Uterus (tissue), 4 donors: ENCODE measurements around the gene FNIP2. TPM values are rescaled to one million over a fixed set of nuclear protein-coding genes. Genes with fewer than 3 reads are reported as not detected.

Experiments
- DNase-seq, 2 donors: peaks; one replicate each; pipeline ENCODE4 v3.0.0-alpha.2; 2019 to 2020
- H3K27ac ChIP-seq, 2 donors: fragments of 200-600 bp; sonication (generic); 1 replicate in 1 of 2; 2 replicates in 1 of 2; pipeline ENCODE4 v1.5.1; 2016 to 2018
- H3K27me3 ChIP-seq, 2 donors: fragments of 200-600 bp; sonication (generic); one replicate each; pipeline ENCODE4 v1.5.1; 2018 to 2019; ENCODE audit warnings: control low read depth in 1 of 2
- H3K36me3 ChIP-seq, 2 donors: fragments of 200-600 bp; sonication (generic); one replicate each; pipeline ENCODE4 v1.5.1; 2019; ENCODE audit warnings: control low read depth in 1 of 2
- H3K4me1 ChIP-seq, 2 donors: fragments of 200-600 bp; sonication (generic); one replicate each; pipeline ENCODE4 v1.5.1; 2018 to 2019; ENCODE audit warnings: control low read depth in 1 of 2
- H3K4me3 ChIP-seq, 2 donors: fragments of 200-600 bp; sonication (generic); 1 replicate in 1 of 2; 2 replicates in 1 of 2; pipeline ENCODE4 v1.5.1; 2018 to 2019; ENCODE audit warnings: mild to moderate bottlenecking in 1 of 2
- H3K9me3 ChIP-seq, 2 donors: fragments of 200-600 bp; sonication (generic); one replicate each; pipeline ENCODE4 v1.5.1; 2019; ENCODE audit warnings: control low read depth in 1 of 2
- POLR2A ChIP-seq, 2 donors: fragments of 450-650 bp; IDR thresholded peaks; one replicate each; pipeline ENCODE4 v1.6.1; 2016; ENCODE audit warnings: antibody characterized with exemption in 2 of 2, mild to moderate bottlenecking in 1 of 2, moderate library complexity in 1 of 2
- intact Hi-C: fragments of 100-400 bp; cut with DNase I; formaldehyde crosslinking; loops from one replicate; pipeline ENCODE4 v1.15.1; 2023; ENCODE audit warnings: low total_unique reads
- total RNA-seq, 4 donors: library from RNA; depleted of rRNA in 3 of 4; stranded (reverse); fragments of >200 nt in 3 of 4; gene quantifications; one replicate each; pipeline versions ENCODE4 v1.1.0 to v1.2.4, GENCODE V29; 2014 to 2023
- TF ChIP-seq, protein P1 (sequence below), 4 experiments: fragments of 200-600 bp in 2 of 4; fragments of 450-650 bp in 2 of 4; sonication (generic) in 2 of 4; IDR thresholded peaks; one replicate each; pipeline ENCODE4 v1.5.1; 2016 to 2019; ENCODE audit warnings: antibody characterized with exemption in 4 of 4, mild to moderate bottlenecking in 2 of 4, moderate library complexity in 1 of 4
- donor health status: DM: yes; HTN: yes; CAD: no.

FNIP2 gene
- total RNA-seq, 4 donors from 2014 or later = 8.5 to 61.9 (median 29.6) TPM

GRCh38 chr4:158813113-158813512 is 44.3 kb downstream of the FNIP2 start:
- H3K4me1 ChIP-seq = peaks cover 5 to 13% of the 10 kb centered on the region in 2 donors
- DNase-seq = no peak
- TF ChIP-seq POLR2A (IDR thresholded peaks at IDR 0.05) = no peak
- TF ChIP-seq, protein P1, sequence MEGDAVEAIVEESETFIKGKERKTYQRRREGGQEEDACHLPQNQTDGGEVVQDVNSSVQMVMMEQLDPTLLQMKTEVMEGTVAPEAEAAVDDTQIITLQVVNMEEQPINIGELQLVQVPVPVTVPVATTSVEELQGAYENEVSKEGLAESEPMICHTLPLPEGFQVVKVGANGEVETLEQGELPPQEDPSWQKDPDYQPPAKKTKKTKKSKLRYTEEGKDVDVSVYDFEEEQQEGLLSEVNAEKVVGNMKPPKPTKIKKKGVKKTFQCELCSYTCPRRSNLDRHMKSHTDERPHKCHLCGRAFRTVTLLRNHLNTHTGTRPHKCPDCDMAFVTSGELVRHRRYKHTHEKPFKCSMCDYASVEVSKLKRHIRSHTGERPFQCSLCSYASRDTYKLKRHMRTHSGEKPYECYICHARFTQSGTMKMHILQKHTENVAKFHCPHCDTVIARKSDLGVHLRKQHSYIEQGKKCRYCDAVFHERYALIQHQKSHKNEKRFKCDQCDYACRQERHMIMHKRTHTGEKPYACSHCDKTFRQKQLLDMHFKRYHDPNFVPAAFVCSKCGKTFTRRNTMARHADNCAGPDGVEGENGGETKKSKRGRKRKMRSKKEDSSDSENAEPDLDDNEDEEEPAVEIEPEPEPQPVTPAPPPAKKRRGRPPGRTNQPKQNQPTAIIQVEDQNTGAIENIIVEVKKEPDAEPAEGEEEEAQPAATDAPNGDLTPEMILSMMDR (IDR thresholded peaks at IDR 0.05) = no peak
- H3K27ac ChIP-seq = no peak overlapping the region
- H3K36me3 ChIP-seq = no peaks in the 10 kb centered on the region
- no peaks in the 10 kb centered on the region for H3K9me3 ChIP-seq
- no peak overlapping the region for H3K4me3 ChIP-seq
- no peaks in the 10 kb centered on the region for H3K27me3 ChIP-seq
- intact Hi-C loops = no loop called here

DNA sequence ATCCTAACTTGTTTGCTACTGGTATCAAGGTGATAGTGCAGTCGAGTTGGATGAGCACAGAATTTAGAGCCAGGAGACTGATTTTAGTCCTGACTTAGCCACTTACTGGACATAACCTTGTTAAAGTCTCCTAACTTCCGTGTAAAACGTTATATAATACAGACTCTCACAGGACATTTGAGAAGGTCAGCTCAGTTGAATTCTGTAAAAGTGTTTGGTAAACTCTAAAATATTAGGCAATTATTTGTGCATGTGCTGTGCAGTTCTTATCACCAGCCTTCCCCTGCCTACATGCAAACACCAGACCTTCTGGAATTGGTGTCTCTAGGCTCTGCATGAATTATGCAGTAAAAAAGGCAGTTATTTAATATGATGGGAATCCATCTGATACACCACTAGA is 45.4 kb downstream of the FNIP2 start:
- Histone ChIP-seq H3K27ac (no peak overlapping the region), H3K4me3 (no peak overlapping the region), H3K27me3 (no peaks in the 10 kb centered on the region), H3K36me3 (no peaks in the 10 kb centered on the region), H3K9me3 (no peaks in the 10 kb centered on the region), H3K4me1 (peaks cover 5 to 13% of the 10 kb centered on the region in 2 donors)
- intact Hi-C loops = no loop called here
- TF ChIP-seq, protein P1 (IDR thresholded peaks at IDR 0.05) = no peak
- TF ChIP-seq POLR2A (IDR thresholded peaks at IDR 0.05) = no peak
- no peak for DNase-seq

- intact Hi-C loops = no loop called here
- Histone ChIP-seq H3K4me1 (peaks cover 5 to 13% of the 10 kb centered on the region in 2 donors), H3K4me3 (no peak overlapping the region), H3K27ac (no peak overlapping the region), H3K27me3 (no peaks in the 10 kb centered on the region), H3K36me3 (no peaks in the 10 kb centered on the region), H3K9me3 (no peaks in the 10 kb centered on the region)
- DNase-seq = no peak
- no peak for TF ChIP-seq POLR2A (IDR thresholded peaks at IDR 0.05)
These were observed 46.0 kb downstream of the FNIP2 start for GRCh38 chr4:158814636-158815330.

- Histone ChIP-seq H3K36me3 (no peaks in the 10 kb centered on the region), H3K27me3 (no peaks in the 10 kb centered on the region), H3K9me3 (no peaks in the 10 kb centered on the region), H3K4me3 (no peak overlapping the region), H3K4me1 (no peaks in the 10 kb centered on the region), H3K27ac (no peak overlapping the region)
- TF ChIP-seq, protein P1 (IDR thresholded peaks at IDR 0.05) = no peak
- no peak for TF ChIP-seq POLR2A (IDR thresholded peaks at IDR 0.05)
- DNase-seq = no peak
- intact Hi-C loops = no loop called here
These were observed 48.1 kb downstream of the FNIP2 start for GRCh38 chr4:158816955-158817354.

- Histone ChIP-seq H3K9me3 (no peaks in the 10 kb centered on the region), H3K27me3 (no peaks in the 10 kb centered on the region), H3K4me1 (no peaks in the 10 kb centered on the region), H3K27ac (no peak overlapping the region), H3K4me3 (no peak overlapping the region), H3K36me3 (no peaks in the 10 kb centered on the region)
- DNase-seq = no peak
- TF ChIP-seq, protein P1 (IDR thresholded peaks at IDR 0.05) = no peak
- no peak for TF ChIP-seq POLR2A (IDR thresholded peaks at IDR 0.05)
- intact Hi-C loops = no loop called here
These were observed 48.9 kb downstream of the FNIP2 start for GRCh38 chr4:158817562-158818296.
